HG03196 (cell line): ENCODE measurements around the gene SERINC3.
A peak's percentile ranks its signal among the peaks of the same experiment; 100 is the strongest.
"Not testable (repeated sequence)": the region's sequence is repeated elsewhere in the genome, so short reads cannot be mapped to it uniquely, and the experiment has no call there.

ENCODE experiments used
- ATAC-seq: cut with Tn5 transposase; IDR thresholded peaks from one replicate; pipeline ENCODE4 v1.9.1; 2021; ENCODE audit not compliant: unreplicated experiment

Gene SERINC3

GRCh38 chr20:44494681-44495080 lies 27.2 kb downstream of the SERINC3 start:
- no peak for ATAC-seq

DNA sequence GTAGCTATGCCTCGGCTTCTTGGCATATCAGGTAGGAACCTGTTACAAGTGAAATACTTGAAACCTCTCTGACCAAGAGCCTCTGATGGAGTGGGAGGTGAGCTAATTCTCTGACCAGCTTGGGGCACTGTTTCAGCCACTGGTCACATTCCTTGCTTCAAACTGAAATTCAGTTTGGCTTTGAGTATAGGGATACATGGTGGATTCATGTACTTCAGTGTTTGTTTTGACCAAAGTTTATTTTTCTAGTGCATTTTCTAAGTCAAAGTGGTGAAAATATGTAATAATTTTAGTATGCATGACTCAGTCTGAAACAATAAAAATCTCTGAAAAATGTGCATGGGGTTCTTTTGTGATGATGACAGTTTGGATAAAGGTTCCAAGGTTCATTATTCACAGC lies 27.6 kb downstream of the SERINC3 start:
- no peak for ATAC-seq

DNA sequence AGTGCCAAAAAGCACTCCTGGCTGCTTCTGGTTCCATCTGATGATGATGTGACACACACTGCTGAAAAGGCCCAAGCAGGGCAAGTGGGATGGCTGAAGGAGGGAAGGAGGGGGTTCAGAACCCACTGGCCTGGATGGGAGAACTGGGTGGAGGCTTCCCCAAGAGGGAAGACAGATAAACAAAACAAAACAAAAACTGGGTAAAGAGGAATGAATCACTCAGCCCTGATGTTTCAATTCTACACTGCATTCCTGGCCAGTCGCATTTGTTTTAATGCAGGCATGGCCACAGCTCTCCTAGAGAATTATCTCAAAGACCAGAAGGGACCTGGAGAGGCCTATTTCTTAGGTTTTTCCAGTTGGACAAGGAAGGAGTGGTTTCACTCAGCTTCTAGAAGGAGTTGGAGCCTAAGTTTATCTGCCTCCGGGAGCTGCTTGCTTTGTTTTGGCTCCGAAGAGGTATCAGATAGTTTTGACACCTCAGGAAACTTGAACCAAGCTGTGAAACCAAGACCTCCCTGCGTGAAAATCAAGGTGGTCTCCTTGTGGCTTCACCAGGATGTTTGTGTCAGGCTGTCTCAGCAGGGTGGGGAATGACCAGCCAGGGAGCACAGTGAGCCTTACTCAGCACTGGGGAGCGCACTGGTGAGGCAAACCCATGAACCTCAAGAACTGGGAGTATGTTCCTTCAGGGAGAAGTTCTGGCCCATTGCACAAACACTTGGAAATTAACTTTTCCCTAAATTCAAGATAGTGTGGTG lies 30.1 kb downstream of the SERINC3 start:
- no peak for ATAC-seq

DNA sequence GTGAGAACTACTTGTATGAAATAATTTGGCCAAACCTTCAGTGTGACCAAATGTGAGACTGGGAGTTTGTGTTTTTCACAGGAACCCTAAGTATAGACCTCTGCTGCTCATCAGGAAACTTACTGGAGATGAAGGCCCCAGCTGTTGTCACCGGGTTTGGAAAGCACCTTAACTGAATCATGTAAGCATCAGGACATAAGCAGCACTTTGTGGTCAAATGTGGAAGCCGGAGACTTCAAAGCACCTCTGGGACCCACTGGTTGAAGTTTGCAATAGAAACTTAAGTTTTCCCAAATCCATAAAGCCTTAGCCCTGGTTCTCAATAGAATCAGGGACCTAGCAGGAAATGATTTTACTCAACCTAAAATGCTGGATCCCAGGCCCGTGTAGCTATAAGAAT lies 31.9 kb downstream of the SERINC3 start:
- ATAC-seq = no peak

DNA sequence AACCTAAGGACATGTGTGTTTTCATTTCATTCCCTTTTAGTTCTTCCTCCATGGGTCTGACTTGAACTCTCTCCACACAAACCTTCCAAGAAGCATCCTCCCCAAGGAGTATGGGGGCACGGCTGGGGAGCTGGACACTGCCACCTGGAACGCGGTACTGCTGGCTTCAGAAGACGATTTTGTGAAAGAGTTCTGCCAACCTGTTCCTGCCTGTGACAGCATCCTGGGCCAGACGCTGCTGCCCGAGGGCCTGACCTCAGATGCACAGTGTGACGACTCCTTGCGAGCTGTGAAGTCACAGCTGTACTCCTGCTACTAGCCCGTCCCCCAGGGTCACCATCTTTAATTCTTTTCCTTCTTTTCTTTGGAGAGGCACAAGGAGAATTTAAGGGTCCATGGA lies 32.6 kb downstream of the SERINC3 start:
- no peak for ATAC-seq

DNA sequence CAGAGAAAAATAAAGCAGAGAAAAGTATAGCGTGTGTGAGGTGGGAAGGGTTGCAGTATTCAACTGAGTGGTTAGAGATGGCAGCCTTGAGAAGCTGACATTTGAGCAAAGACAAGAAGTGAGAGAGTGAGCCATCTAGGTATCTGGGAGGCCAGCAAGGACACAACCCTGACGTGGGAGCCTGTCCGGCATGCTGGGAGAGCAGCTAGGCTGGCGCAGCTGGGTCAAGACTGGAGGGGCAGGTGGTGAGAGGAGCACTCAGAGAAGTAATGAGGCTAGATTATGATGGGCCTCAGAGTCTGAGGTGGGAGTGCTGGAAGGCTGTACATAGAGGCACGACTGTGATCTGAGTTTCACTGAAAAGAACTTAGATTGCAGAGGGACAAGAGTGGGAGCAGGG lies 33.3 kb downstream of the SERINC3 start:
- no peak for ATAC-seq

DNA sequence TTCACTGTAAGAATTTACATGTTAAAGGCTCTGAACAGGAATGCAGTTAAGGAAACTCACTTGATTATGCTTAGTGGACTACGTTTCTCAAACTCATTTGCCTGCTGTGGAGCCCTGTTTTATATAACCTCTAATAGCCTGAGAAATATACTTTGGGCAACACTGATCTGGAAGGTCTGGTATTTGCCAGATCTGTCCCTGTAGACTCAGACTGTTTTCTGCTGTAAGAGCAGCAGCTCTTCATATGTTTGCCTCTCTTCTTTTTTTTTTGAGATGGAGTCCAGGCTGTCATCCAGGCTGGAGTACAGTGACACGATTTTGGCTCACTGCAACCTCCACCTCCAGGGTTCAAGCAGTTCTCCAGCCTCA lies 36.1 kb downstream of the SERINC3 start:
- no peak for ATAC-seq

DNA sequence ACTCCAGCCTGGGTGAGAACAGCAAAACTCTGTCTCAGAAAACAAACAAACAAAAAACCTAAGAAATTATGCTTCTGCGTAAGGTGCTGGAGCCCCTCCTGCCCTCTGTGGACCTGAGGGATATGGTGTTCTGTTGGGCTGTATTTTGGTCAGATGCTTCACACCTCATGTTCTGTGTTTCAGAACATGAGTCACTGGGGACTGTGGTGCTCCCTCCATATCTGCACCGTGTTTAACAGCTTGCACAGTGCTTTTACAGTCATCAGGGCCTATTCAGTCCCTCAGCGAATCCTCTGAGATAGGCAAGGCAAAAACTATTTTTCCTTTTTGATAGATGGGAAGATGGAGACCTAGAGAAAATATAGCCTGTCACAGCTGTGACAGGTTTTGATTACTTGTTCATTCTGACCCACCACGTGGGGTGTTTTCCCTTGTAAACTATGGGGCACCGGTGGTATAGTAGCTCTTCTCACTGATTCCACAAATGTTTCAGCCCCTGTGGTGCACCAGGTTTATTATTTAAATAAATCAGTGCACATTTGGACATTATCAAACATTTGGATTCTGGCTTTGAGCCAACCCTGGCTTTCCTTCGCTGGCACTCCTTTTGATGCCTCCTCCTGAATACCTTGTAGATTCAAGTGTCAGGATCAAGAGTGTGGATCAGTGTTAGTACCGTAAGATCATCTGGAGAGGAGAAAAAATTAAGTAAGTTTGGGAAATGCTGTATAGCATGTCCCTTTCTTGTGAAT lies 36.6 kb downstream of the SERINC3 start:
- ATAC-seq = no peak

DNA sequence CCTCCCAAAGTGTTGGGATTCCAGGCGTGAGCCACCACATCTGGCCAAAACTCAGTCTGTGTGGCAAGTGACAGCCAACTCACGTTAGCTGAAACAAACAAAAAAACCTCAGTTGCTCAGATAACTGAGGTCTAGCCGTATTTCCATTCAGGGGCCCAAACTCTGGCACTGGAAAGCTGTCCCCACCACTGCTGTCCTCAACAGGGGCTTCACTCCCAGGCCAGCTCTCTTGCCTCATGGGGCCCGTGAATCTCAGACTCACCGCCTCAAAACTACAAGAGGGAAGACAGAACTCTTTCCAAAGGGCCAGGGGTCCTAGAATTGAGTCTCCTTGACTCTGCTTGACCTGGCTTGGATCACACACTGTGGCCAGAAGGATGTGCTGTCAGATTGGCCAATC lies 38.8 kb downstream of the SERINC3 start:
- no peak for ATAC-seq

DNA sequence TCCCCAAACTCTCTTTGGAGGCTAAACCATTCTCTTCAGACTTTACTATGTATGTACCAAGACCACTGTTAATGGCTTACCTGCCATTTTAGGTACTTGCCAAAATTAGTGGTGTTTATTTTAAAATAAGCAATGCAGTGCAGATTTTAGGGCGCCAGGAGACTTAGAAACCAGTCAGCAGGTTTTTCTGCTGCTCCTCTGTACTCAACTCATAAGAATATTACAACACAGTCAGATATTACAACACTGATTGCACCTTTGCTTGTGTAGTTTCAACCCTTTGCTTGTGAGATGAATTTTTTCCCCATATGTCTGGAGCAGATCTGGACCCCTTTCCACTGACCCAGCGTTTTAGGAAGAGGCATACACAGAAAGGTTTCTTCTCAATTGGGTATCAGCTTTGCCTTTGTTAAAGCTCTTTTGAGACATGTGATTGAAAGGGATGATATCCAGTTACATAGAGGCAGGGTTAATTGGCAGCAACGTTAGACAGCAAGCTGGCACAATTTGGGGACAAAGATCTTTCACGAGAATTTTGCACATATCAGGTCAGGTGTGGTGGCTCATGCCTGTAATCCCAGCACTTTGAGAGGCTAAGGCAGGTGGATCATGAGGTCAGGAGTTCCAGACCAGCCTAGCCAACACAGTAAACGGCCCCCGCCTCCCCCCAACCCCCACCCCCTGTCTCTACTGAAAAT lies 40.0 kb downstream of the SERINC3 start:
- ATAC-seq = no peak

DNA sequence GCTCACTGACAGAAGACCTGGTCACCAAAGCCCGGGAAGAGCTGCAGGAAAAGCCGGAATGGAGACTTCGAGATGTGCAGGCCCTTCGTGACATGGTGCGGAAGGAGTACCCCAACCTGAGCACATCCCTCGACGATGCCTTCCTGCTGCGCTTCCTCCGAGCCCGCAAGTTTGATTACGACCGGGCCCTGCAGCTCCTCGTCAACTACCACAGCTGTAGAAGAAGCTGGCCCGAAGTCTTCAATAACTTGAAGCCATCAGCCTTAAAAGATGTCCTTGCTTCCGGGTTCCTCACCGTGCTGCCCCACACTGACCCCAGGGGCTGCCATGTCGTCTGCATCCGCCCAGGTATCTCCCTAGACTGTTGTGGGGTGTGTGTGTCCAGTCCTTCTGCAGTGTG lies 41.8 kb downstream of the SERINC3 start:
- no peak for ATAC-seq

DNA sequence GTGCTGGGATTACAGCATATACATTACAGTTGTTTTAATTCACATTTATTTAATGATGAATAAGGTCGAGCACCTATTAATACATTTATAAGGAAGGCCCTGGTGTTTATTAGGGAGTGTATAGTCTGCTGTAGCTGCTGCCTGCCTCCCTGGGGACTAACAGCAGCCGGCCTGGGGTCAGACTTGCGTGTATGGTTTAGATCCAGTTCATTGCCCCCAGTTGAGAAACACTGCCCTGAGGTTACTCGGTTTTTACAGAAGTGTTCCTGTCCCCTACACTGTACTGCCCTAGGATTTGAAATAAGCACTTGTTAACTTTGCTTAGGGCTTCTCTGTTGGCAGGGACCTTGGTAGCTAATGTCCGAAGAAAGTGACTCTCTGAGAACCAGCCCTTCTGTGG lies 42.2 kb downstream of the SERINC3 start:
- no peak for ATAC-seq

DNA sequence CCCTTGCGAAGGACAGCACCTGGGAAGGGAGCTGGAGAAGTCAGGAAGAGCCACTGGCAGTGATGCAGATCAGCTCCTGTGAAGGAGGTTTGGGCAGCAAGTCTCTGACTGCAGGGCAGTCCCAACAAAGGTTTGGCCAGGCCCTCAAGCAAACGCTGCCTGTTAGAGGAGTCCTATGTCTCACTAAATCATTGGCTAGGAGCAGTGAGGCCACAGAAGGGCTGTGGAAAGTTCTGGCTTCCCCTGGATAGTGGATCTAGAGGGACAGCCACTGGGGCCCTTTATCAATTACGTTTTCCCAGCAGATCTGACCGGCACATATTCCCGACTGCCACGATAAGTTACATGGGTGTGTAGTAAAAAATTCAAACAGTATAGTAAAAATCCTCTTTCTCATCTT lies 43.7 kb downstream of the SERINC3 start:
- no peak for ATAC-seq

DNA sequence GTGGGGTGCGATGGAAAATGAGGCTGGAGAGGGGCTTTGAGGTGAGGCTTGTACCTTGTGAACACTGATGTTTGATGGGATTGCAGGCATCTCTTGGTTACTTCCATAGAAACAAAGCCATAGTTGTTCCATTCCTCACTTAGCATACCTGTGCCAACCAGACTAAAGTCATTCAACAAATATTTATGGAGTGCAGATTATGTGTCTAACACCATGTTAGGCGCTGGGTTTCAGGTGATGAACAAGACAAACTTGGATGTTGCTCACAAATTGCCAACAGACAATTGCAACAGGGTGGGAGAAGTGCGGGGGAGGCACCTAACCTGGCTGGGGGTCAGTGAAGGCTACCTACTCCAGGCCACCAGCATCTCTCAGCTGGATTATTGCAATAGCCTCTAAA lies 44.7 kb downstream of the SERINC3 start:
- ATAC-seq = no peak

DNA sequence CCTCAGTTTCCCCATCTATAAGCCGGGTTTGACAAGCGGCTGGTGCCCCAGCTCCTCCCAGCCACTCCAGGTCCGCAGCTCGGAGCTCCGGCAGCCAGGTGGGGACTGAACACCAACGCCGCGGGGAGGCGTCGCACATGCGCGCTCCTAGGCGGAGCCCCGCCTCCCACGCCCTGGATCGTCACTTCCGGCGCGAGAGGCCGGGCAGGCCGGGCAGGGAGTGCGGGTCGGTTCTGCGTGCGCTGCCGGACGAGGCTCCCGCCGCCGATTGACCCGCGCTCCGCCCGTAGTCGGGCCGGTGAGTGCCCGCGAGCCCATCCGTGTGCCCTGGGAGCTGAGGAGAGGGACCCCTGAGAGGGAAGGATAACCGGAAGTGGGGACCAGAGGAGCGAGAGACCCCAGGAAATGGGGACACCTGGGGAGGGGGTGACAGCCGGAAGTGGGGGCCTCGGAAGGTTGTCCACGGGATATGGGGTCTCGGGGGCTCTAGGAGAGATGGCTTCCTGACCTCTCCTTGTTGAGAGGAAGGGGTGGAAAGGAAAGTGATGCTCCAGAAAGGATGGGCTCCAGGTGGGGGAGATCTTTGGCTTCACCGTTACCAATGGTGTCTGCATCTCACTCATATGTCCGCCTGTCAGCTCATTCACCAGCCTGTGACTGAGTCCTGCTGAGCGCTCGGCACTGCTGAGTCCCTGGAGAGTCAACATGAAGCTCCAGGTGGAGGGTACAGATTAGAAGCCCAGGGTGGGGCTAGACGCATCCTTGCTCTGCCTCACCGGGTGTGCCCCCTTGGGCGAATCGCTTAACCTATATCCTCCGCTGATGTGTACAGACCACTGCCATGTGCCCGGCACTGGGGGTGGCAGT lies 45.9 kb downstream of the SERINC3 start, which contains the start of gene TTPAL:
Gene TTPAL, plus strand, starts transcription at position 181 of the 867 bp plus-strand sequence. CDS start 4,126 bp downstream, outside the sequence.
- peak; percentile 87 for ATAC-seq

DNA sequence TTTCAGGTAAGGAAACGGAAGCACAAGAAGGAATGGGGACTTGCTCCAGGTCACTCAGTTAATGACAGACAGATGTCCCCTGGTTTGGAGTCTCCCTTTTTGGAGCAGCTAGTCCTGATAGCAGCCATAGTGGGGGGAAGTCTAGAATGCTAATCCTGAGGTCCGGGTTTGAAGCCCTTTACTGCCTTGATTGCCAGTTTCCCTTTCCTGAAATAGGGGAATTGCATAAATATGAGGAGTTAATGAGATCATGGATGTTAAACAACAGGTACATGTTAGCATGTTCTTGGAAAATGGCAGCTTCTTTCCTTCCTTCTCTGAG lies 46.5 kb downstream of the SERINC3 start:
- ATAC-seq = no peak

GRCh38 chr20:44472283-44472682 lies 49.6 kb downstream of the SERINC3 start:
- not testable (repeated sequence) for ATAC-seq

GRCh38 chr20:44471481-44471882 lies 50.4 kb downstream of the SERINC3 start:
- no peak for ATAC-seq

- no peak for ATAC-seq
Observed at GRCh38 chr20:44470327-44470726, 51.5 kb downstream of the SERINC3 start.

DNA sequence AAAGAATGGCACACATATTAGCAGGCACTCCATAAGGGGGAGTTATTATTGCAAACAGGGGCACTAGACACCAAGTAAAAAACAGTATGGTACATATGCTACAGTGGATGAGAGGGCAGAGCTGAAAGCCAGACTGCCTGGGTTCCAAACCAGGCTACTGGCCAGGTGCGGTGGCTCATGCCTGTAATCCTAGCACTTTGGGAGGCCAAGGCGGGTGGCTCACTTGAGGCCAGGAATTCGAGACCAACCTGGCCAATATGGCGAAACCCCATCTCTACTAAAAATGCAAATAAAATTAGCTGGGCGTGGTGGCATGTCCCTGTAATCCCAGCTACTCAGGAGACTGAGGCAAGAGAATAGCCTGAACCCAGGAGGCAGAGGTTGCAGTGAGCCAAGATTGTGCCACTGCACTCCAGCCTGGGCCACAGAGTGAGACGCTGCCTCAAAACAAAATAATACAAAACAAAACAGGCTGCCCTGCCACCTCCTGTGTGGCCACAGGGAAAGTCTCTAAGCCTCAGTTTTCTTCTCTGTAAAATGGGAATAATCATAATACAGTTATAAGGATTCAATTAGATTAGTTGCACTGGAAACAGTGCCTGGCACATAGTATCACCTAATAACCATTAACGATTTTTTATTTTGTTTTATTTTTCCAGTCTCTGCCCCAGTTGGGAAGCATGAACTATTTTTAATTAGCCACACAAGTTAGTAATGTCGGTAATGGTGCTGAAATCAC lies 53.7 kb downstream of the SERINC3 start:
- no peak for ATAC-seq
